Loucy (cell line): ENCODE measurements around the gene CYP19A1.

Experiments
- H2AFZ ChIP-seq: fragments of 200-600 bp; sonication (generic); 2 replicates; pipeline ENCODE4 v1.6.0; 2016; ENCODE audit warnings: antibody characterized with exemption, mild to moderate bottlenecking, low read length, moderate library complexity
- H3F3A ChIP-seq: fragments of 200-600 bp; 2 replicates; pipeline ENCODE4 v1.6.0; 2016; ENCODE audit warnings: antibody characterized with exemption, low read depth, mild to moderate bottlenecking
- H3K27me3 ChIP-seq: fragments of 200-600 bp; sonication (generic); 2 replicates; pipeline ENCODE4 v1.6.1; 2014; ENCODE audit warnings: low read length, mild to moderate bottlenecking; ENCODE audit not compliant: insufficient read depth, poor library complexity, severe bottlenecking
- H3K36me3 ChIP-seq: fragments of 200-600 bp; sonication (generic); 2 replicates; pipeline ENCODE4 v1.6.1; 2016; ENCODE audit warnings: low read length; ENCODE audit not compliant: insufficient read depth
- H3K4me1 ChIP-seq: fragments of 200-600 bp; sonication (generic); 2 replicates; pipeline ENCODE4 v1.5.1; 2014; ENCODE audit warnings: low read length, mild to moderate bottlenecking; ENCODE audit not compliant: insufficient read depth, poor library complexity, severe bottlenecking
- H3K4me2 ChIP-seq: fragments of 200-600 bp; sonication (generic); 2 replicates; pipeline ENCODE4 v1.6.0; 2014; ENCODE audit warnings: antibody characterized with exemption, low read length, low read depth, mild to moderate bottlenecking; ENCODE audit not compliant: poor library complexity, severe bottlenecking
- H3K4me3 ChIP-seq: fragments of 200-600 bp; sonication (generic); 2 replicates; pipeline ENCODE4 v1.5.1; 2014; ENCODE audit warnings: low read length, mild to moderate bottlenecking, mixed read lengths; ENCODE audit not compliant: poor library complexity, severe bottlenecking
- H3K79me2 ChIP-seq: fragments of 200-600 bp; sonication (generic); 2 replicates; pipeline ENCODE4 v1.6.1; 2014; ENCODE audit warnings: low read length; ENCODE audit not compliant: insufficient read depth
- H3K9ac ChIP-seq: fragments of 200-600 bp; sonication (generic); 2 replicates; pipeline ENCODE4 v1.6.0; 2014; ENCODE audit warnings: mild to moderate bottlenecking, low read depth, low read length, moderate library complexity; ENCODE audit not compliant: poor library complexity, severe bottlenecking
- H3K9me2 ChIP-seq: fragments of 200-600 bp; sonication (generic); replicated peaks from 2 replicates; pipeline ENCODE4 v1.6.1; 2016; ENCODE audit warnings: low read depth, low read length, mixed read lengths
- H3K9me3 ChIP-seq: fragments of 200-600 bp; sonication (generic); 2 replicates; pipeline ENCODE4 v1.6.1; 2014; ENCODE audit warnings: mild to moderate bottlenecking, antibody characterized with exemption, low read length, low read depth; ENCODE audit not compliant: insufficient read depth
- H4K20me1 ChIP-seq: fragments of 200-600 bp; sonication (generic); 2 replicates; pipeline ENCODE4 v1.6.0; 2014; ENCODE audit warnings: antibody characterized with exemption, low read length, mild to moderate bottlenecking; ENCODE audit not compliant: insufficient read depth, poor library complexity, severe bottlenecking
- CTCF ChIP-seq: fragments of 200-600 bp; sonication (generic); conservative IDR thresholded peaks from 2 replicates; pipeline ENCODE4 v1.5.1; 2014; ENCODE audit warnings: mild to moderate bottlenecking, antibody characterized with exemption, low read length
- EZH2phosphoT487 ChIP-seq: fragments of 200-600 bp; IDR thresholded peaks from 2 replicates; pipeline ENCODE4 v1.6.1; 2018; ENCODE audit warnings: antibody characterized with exemption, mild to moderate bottlenecking, moderate library complexity, borderline replicate concordance

The CYP19A1 gene

GRCh38 chr15:51199541-51199940 is 138.9 kb downstream of the CYP19A1 start:
- Histone ChIP-seq H4K20me1 (no peaks in the 10 kb centered on the region), H3K4me2 (no peak overlapping the region), H3K36me3 (no peaks in the 10 kb centered on the region), H2AFZ (no peak overlapping the region), H3K9me2 (no peaks in the 10 kb centered on the region), H3K9me3 (no peaks in the 10 kb centered on the region), H3K79me2 (no peaks in the 10 kb centered on the region), H3K27me3 (no peaks in the 10 kb centered on the region), H3K4me3 (no peak overlapping the region), H3F3A (no peaks in the 10 kb centered on the region), H3K4me1 (no peaks in the 10 kb centered on the region), H3K9ac (no peak overlapping the region)
- TF ChIP-seq EZH2phosphoT487 (no peak), CTCF (no peak)

DNA sequence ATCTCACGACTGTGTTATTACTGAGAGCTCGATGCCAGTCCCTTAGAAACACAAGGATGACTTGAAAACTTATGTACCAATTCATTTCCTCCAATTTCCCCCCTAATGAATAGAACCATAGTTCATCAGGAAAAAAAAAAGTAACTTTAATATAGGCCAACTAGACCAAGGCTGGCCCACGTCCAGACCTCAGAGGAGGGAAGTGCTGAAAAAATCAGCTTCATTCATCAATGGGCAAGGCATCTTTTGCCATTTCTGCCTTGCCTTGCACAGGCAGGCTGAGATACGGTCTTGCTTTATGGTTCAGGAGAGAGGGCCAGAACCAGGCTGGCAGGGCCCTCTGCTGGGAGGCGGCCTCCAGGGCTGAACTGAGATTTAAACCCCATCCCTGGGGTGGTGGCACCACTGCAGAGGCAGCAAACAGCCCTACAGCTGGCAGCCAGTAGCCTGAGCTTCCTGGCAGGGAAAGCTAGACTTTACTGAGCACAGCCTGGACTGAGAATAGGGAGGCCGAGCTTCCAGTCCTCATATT is 139.6 kb downstream of the CYP19A1 start:
- Histone ChIP-seq H3K27me3 (no peaks in the 10 kb centered on the region), H3K79me2 (no peaks in the 10 kb centered on the region), H4K20me1 (no peaks in the 10 kb centered on the region), H3K9me3 (no peaks in the 10 kb centered on the region), H2AFZ (no peak overlapping the region), H3K4me1 (no peaks in the 10 kb centered on the region), H3K36me3 (no peaks in the 10 kb centered on the region), H3F3A (no peaks in the 10 kb centered on the region), H3K4me3 (no peak overlapping the region), H3K9me2 (no peaks in the 10 kb centered on the region), H3K4me2 (no peak overlapping the region), H3K9ac (no peak overlapping the region)
- TF ChIP-seq EZH2phosphoT487 (no peak), CTCF (no peak)

GRCh38 chr15:51195459-51195858 is 142.9 kb downstream of the CYP19A1 start:
- H3K4me2 ChIP-seq = no peak overlapping the region
- H3K9ac ChIP-seq = no peak overlapping the region
- no peaks in the 10 kb centered on the region for H3K9me2 ChIP-seq
- no peaks in the 10 kb centered on the region for H3K36me3 ChIP-seq
- no peaks in the 10 kb centered on the region for H3F3A ChIP-seq
- no peak for TF ChIP-seq EZH2phosphoT487
- no peaks in the 10 kb centered on the region for H4K20me1 ChIP-seq
- no peaks in the 10 kb centered on the region for H3K27me3 ChIP-seq
- no peak overlapping the region for H3K4me3 ChIP-seq
- H3K79me2 ChIP-seq = no peaks in the 10 kb centered on the region
- no peaks in the 10 kb centered on the region for H3K4me1 ChIP-seq
- H3K9me3 ChIP-seq = no peaks in the 10 kb centered on the region
- H2AFZ ChIP-seq = no peak overlapping the region

DNA sequence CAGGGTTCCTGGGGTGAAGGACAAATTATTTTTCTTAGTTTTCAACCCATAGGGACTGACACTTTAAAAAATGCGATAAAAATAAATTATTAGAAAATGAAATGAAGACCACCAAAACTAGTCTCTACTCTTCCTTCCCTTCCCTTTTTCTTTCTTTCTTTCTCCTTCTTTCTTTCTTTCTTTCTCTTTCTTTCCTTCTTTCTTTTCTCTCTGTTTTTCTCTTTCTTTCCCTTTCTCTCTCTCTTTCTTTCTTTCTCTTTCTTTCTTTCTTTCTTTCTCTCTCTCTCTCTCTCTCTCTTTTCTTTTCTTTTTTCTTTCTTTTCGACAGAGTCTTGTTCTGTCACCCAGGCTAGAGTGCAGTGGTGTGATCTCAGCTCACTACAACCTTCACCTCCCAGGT is 144.4 kb downstream of the CYP19A1 start:
- Histone ChIP-seq H4K20me1 (no peaks in the 10 kb centered on the region), H3K4me3 (no peak overlapping the region), H3K79me2 (no peaks in the 10 kb centered on the region), H3K4me1 (no peaks in the 10 kb centered on the region), H3K36me3 (no peaks in the 10 kb centered on the region), H3K27me3 (no peaks in the 10 kb centered on the region), H3F3A (no peaks in the 10 kb centered on the region), H3K9ac (no peak overlapping the region), H3K9me2 (no peaks in the 10 kb centered on the region), H3K4me2 (no peak overlapping the region), H2AFZ (no peak overlapping the region), H3K9me3 (no peaks in the 10 kb centered on the region)
- TF ChIP-seq EZH2phosphoT487 (no peak), CTCF (no peak)
